Right atrium auricular region (tissue), 2 donors: Measurements from ENCODE around the gene TMEM94. TPM values are rescaled to one million over a fixed set of nuclear protein-coding genes. Genes with fewer than 3 reads are reported as not detected.
"Not testable (repeated sequence)": the region's sequence is repeated elsewhere in the genome, so short reads cannot be mapped to it uniquely, and the experiment has no call there.

Source experiments
- DNase-seq: peaks from one replicate; pipeline ENCODE4 v3.0.0-alpha.2; 2019; ENCODE audit warnings: low spot score
- H3K27ac ChIP-seq, 2 donors: fragments of 200-600 bp; sonication (generic); 1 replicate in 1 of 2; 2 replicates in 1 of 2; pipeline ENCODE4 v1.5.1; 2016 to 2019
- H3K27me3 ChIP-seq, 2 donors: fragments of 200-600 bp; sonication (generic); one replicate each; pipeline versions ENCODE4 v1.5.1 to v1.6.0; 2017 to 2019
- H3K36me3 ChIP-seq: fragments of 200-600 bp; sonication (generic); one replicate; pipeline ENCODE4 v1.5.1; 2016
- H3K4me1 ChIP-seq, 2 donors: fragments of 200-600 bp; sonication (generic); one replicate each; pipeline versions ENCODE4 v1.5.1 to v1.6.0; 2017 to 2019
- H3K4me3 ChIP-seq, 2 donors: fragments of 200-600 bp; sonication (generic); 1 replicate in 1 of 2; 2 replicates in 1 of 2; pipeline ENCODE4 v1.5.1; 2017 to 2019; ENCODE audit warnings: mild to moderate bottlenecking in 1 of 2, moderate library complexity in 1 of 2
- H3K9me3 ChIP-seq, 2 donors: fragments of 200-600 bp; sonication (generic); one replicate each; pipeline ENCODE4 v1.5.1; 2019
- CTCF ChIP-seq, 2 donors: fragments of 200-600 bp; sonication (generic); IDR thresholded peaks; one replicate each; pipeline ENCODE4 v1.5.1; 2019; ENCODE audit warnings: antibody characterized with exemption in 2 of 2
- total RNA-seq, 2 donors: library from RNA; depleted of rRNA; stranded (reverse); fragments of >200 nt; gene quantifications; one replicate each; pipeline ENCODE4 v1.1.0, GENCODE V29; 2016

Gene TMEM94
- total RNA-seq, 2 donors from 2014 or later = 56.3 to 61.6 TPM

- Histone ChIP-seq H3K4me3 (peak overlapping the region; percentile 95 to 99), H3K4me1 (peaks cover 0 to 34% of the 10 kb centered on the region in 2 donors), H3K9me3 (no peaks in the 10 kb centered on the region), H3K27ac (peak overlapping the region in 1 of 2 donors; percentile 75), H3K36me3 (peaks cover 28% of the 10 kb centered on the region), H3K27me3 (no peaks in the 10 kb centered on the region)
- TF ChIP-seq CTCF (IDR thresholded peaks at IDR 0.05) = no peak
- DNase-seq = no peak
Observed at GRCh38 chr17:75517297-75517865, 60.9 kb downstream of the TMEM94 start.

GRCh38 chr17:75518201-75518600, 61.8 kb downstream of the TMEM94 start:
- Histone ChIP-seq H3K27me3 (no peaks in the 10 kb centered on the region), H3K36me3 (peaks cover 22% of the 10 kb centered on the region), H3K27ac (no peak overlapping the region), H3K9me3 (no peaks in the 10 kb centered on the region), H3K4me1 (peaks cover 0 to 26% of the 10 kb centered on the region in 2 donors), H3K4me3 (no peak overlapping the region)
- TF ChIP-seq CTCF (IDR thresholded peaks at IDR 0.05) = no peak
- DNase-seq = no peak

GRCh38 chr17:75518983-75519537, 62.6 kb downstream of the TMEM94 start:
- Histone ChIP-seq H3K36me3 (peaks cover 15% of the 10 kb centered on the region), H3K27me3 (no peaks in the 10 kb centered on the region), H3K27ac (no peak overlapping the region), H3K4me3 (no peak overlapping the region), H3K9me3 (no peaks in the 10 kb centered on the region), H3K4me1 (peaks cover 0 to 18% of the 10 kb centered on the region in 2 donors)
- TF ChIP-seq CTCF (IDR thresholded peaks at IDR 0.05) = no peak
- no peak for DNase-seq

- Histone ChIP-seq H3K36me3 (peaks cover 15% of the 10 kb centered on the region), H3K4me1 (peaks cover 0 to 18% of the 10 kb centered on the region in 2 donors)
- H3K27ac ChIP-seq, H3K9me3 ChIP-seq, DNase-seq, H3K4me3 ChIP-seq, H3K27me3 ChIP-seq: not testable (repeated sequence)
Observed at GRCh38 chr17:75520413-75520812, 64.0 kb downstream of the TMEM94 start.

GRCh38 chr17:75521290-75521689, 64.9 kb downstream of the TMEM94 start:
- Histone ChIP-seq H3K36me3 (peaks cover 15% of the 10 kb centered on the region), H3K4me1 (peaks cover 0 to 24% of the 10 kb centered on the region in 2 donors), H3K27me3 (no peaks in the 10 kb centered on the region), H3K9me3 (no peaks in the 10 kb centered on the region), H3K4me3 (no peak overlapping the region), H3K27ac (no peak overlapping the region)
- TF ChIP-seq CTCF (IDR thresholded peaks at IDR 0.05) = no peak
- no peak for DNase-seq

GRCh38 chr17:75521951-75522727, 65.7 kb downstream of the TMEM94 start:
- Histone ChIP-seq H3K36me3 (peaks cover 15% of the 10 kb centered on the region), H3K9me3 (no peaks in the 10 kb centered on the region), H3K27ac (no peak overlapping the region), H3K4me1 (peaks cover 0 to 24% of the 10 kb centered on the region in 2 donors), H3K27me3 (no peaks in the 10 kb centered on the region), H3K4me3 (no peak overlapping the region)
- DNase-seq = no peak
- TF ChIP-seq CTCF (IDR thresholded peaks at IDR 0.05) = no peak
